GM12878 (cell line): ENCODE measurements around the gene CDO1. TPM values are rescaled to one million over a fixed set of nuclear protein-coding genes. Genes with fewer than 3 reads are reported as not detected.

Source experiments
- ATAC-seq: fragments of 200-7000 bp; cut with Tn5 transposase; 3 replicates; pipeline ENCODE4 v1.9.1; 2020; ENCODE audit warnings: mild to moderate bottlenecking, moderate library complexity
- BruUV-seq: library from RNA; stranded (reverse); fragments of 400-500 nt; replicated peaks from 2 replicates; lab custom pipeline; 2021; lab: Mats Ljungman, UMichigan
- CTCF ChIA-PET: fragments of 300-600 bp; sonication (Branson Sonifier 250); formaldehyde crosslinking; extraction: SDS; loops from one replicate; lab custom pipeline; 2021; ENCODE audit warnings: inconsistent platforms; lab: Yijun Ruan, JAX
- POLR2A ChIA-PET: fragments of 350-600 bp; formaldehyde crosslinking; extraction: SDS; loops from one replicate; lab custom pipeline; 2021; ENCODE audit warnings: inconsistent platforms; lab: Charles Lee
- RAD21 ChIA-PET: fragments of 300-600 bp; sonication (Branson Sonifier 250); formaldehyde crosslinking; loops from one replicate; lab custom pipeline; 2023; ENCODE audit warnings: antibody characterized with exemption; ENCODE audit not compliant: unreplicated experiment; lab: Charles Lee
- SMC1A ChIA-PET: fragments of 300-600 bp; sonication (Branson Sonifier 250); formaldehyde crosslinking; loops from one replicate; lab custom pipeline; 2023; ENCODE audit not compliant: unreplicated experiment, uncharacterized antibody; lab: Charles Lee
- DNase-seq: peaks from one replicate; pipeline ENCODE4 v3.0.0-alpha.2; 2011; ENCODE audit warnings: low read depth, low spot score
- FAIRE-seq: peaks from 3 replicates; lab custom pipeline; 2011; peaks lifted over from hg19 to GRCh38; lab: Jason Lieb, UNC
- H2AFZ ChIP-seq: 2 replicates; pipeline ENCODE4 v1.6.0; 2011; ENCODE audit warnings: low read depth, low read length, control low read depth; ENCODE audit not compliant: control insufficient read depth
- H3K27ac ChIP-seq: 2 replicates; pipeline ENCODE4 v1.5.1; 2011; ENCODE audit warnings: control low read depth; ENCODE audit not compliant: control insufficient read depth, insufficient read depth
- H3K27me3 ChIP-seq, 2 experiments: replicated peaks in 1 of 2; 2 replicates each; pipeline versions ENCODE4 v1.6.0 to v1.6.1; 2011; ENCODE audit warnings: low read length in 1 of 2; ENCODE audit not compliant: control insufficient read depth in 2 of 2, insufficient read depth in 2 of 2
- H3K36me3 ChIP-seq, 2 experiments: 2 replicates each; pipeline ENCODE4 v1.5.1; 2011; ENCODE audit warnings: low read length in 1 of 2; ENCODE audit not compliant: control insufficient read depth in 2 of 2, insufficient read depth in 2 of 2
- H3K4me1 ChIP-seq: 2 replicates; pipeline ENCODE4 v1.6.1; 2011; ENCODE audit warnings: mild to moderate bottlenecking, low read length, moderate library complexity, mixed read lengths; ENCODE audit not compliant: control insufficient read depth, insufficient read depth
- H3K4me2 ChIP-seq: 2 replicates; pipeline ENCODE4 v1.6.0; 2011; ENCODE audit warnings: control low read depth; ENCODE audit not compliant: control insufficient read depth, insufficient read depth
- H3K4me3 ChIP-seq: fragments of 200-600 bp; sonication (generic); 2 replicates; pipeline ENCODE4 v1.5.1; 2016
- H3K79me2 ChIP-seq: 2 replicates; pipeline ENCODE4 v1.6.0; 2011; ENCODE audit warnings: low read length; ENCODE audit not compliant: control insufficient read depth, insufficient read depth
- H3K9ac ChIP-seq: 2 replicates; pipeline ENCODE4 v1.8.0; 2011; ENCODE audit warnings: low read length, control low read depth, mixed read lengths; ENCODE audit not compliant: control insufficient read depth, insufficient read depth
- H3K9me3 ChIP-seq: replicated peaks from 3 replicates; pipeline ENCODE4 v1.5.1; 2011; ENCODE audit warnings: mild to moderate bottlenecking, low read length; ENCODE audit not compliant: control insufficient read depth, insufficient read depth
- H4K20me1 ChIP-seq: 2 replicates; pipeline ENCODE4 v1.6.0; 2011; ENCODE audit not compliant: control insufficient read depth, insufficient read depth
- BRCA1 ChIP-seq: IDR thresholded peaks from 2 replicates; pipeline ENCODE4 v1.6.1; 2011; ENCODE audit warnings: low read depth, low read length, improper control_type of control experiment
- IKZF1 ChIP-seq: fragments of 450-650 bp; conservative IDR thresholded peaks from 2 replicates; pipeline ENCODE4 v1.6.1; 2017; ENCODE audit warnings: antibody characterized with exemption, mild to moderate bottlenecking
- MTA2 ChIP-seq: fragments of 450-650 bp; IDR thresholded peaks from 2 replicates; pipeline ENCODE4 v1.6.1; 2016; ENCODE audit warnings: low read depth, mild to moderate bottlenecking, moderate library complexity
- RAD21 ChIP-seq: IDR thresholded peaks from 2 replicates; pipeline ENCODE4 v1.6.1; 2011; ENCODE audit warnings: mild to moderate bottlenecking, low read depth, low read length, moderate library complexity; ENCODE audit not compliant: insufficient read depth
- SMC3 ChIP-seq: IDR thresholded peaks from 2 replicates; pipeline ENCODE4 v1.6.1; 2011; ENCODE audit warnings: low read length, improper control_type of control experiment, borderline replicate concordance
- WGBS: methylation state at CpG from one replicate; pipeline ENCODE4 v1.1.6; 2016; ENCODE audit warnings: low lambda C conversion rate; ENCODE audit not compliant: insufficient replicate concordance, insufficient coverage; ENCODE audit errors: missing lambda C conversion rate; 5-methylcytosine and 5-hydroxymethylcytosine counted together
- in situ Hi-C: fragments of 300-500 bp; cut with MboI; formaldehyde crosslinking; loops from 9 replicates; pipeline ENCODE4 v1.14.3; 2018; ENCODE audit warnings: mixed read lengths
- intact Hi-C: fragments of 100-400 bp; cut with micrococcal nuclease; formaldehyde crosslinking; loops from one replicate; pipeline ENCODE4 v1.14.2; 2022; ENCODE audit not compliant: unreplicated experiment
- polyA plus RNA-seq, 11 experiments: library from polyadenylated mRNA; depleted of rRNA in 4 of 11; unstranded in 6 of 11; stranded (reverse) in 5 of 11; fragments of >200 nt; fragmentation: Nextera tagmentation in 4 of 11; fragmentation: Illumina TruSeq in 1 of 11; extraction: Ambion mirVana in 4 of 11; extraction: Trizol in 1 of 11; gene quantifications; 1 replicate in 1 of 11; 2 replicates in 10 of 11; pipeline versions ENCODE4 v1.2.1 to v1.2.3, GENCODE V29; 2011 to 2016; ENCODE audit warnings: inconsistent platforms in 2 of 11, missing spikeins in 2 of 11, low read depth in 1 of 11
- total RNA-seq, 4 experiments: library from RNA; depleted of rRNA in 3 of 4; stranded (reverse); fragments of >200 nt in 3 of 4; fragmentation: Illumina TruSeq in 1 of 4; extraction: Trizol in 1 of 4; gene quantifications; 2 replicates each; pipeline versions ENCODE4 v1.2.1 to v1.2.3, GENCODE V29; 2013 to 2021
- TF ChIP-seq, protein P1 (sequence below), 3 experiments: IDR thresholded peaks in 2 of 3; conservative IDR thresholded peaks in 1 of 3; 2 replicates each; pipeline ENCODE4 v1.5.1; 2011; ENCODE audit warnings: low read depth in 3 of 3, low read length in 3 of 3, mild to moderate bottlenecking in 3 of 3, control low read depth in 2 of 3, moderate library complexity in 2 of 3, inconsistent platforms in 1 of 3, mixed read lengths in 1 of 3; ENCODE audit not compliant: control insufficient read depth in 2 of 3, insufficient read depth in 1 of 3; ENCODE audit errors: extremely low read depth in 1 of 3

The CDO1 gene
- total and polyA plus RNA-seq, 10 of the 15 experiments (the other 5 are each of a cell fraction or from before 2014, with no cell fraction given), result 0.05 TPM; not detected in 9

DNA sequence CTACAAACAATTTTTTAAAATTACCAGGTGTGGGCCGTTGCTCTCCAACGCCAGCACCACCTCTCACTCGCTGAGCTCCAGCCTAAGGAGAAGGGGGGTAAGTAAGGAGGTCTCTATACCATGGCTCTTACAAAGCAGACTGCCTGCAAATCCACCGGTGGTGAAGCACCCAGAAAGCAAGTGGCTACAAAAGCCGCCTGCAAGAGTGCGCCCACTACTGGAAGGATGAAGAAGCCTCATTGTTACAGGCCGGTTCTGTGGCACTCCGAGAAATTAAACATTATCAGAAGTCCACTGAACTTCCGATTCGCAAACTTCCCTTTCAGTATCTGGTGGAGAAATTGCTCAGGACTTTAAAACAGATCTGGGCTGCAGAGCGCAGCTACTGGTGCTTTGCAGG is 46.0 kb downstream of the CDO1 start:
- H3K9ac ChIP-seq, result no peak overlapping the region
- no peaks in the 10 kb centered on the region for H3K9me3 ChIP-seq
- intact Hi-C loops, result no loop called here
- in situ Hi-C loops, result no loop called here
- H3K79me2 ChIP-seq, result no peaks in the 10 kb centered on the region
- SMC1A ChIA-PET, result no interaction called here
- no peak overlapping the region for H2AFZ ChIP-seq
- peak; percentile 73 for ATAC-seq
- no peak overlapping the region for H3K4me2 ChIP-seq
- no peaks in the 10 kb centered on the region for H3K27me3 ChIP-seq
- 59% methylated on average over 11 of the region's 11 CpGs for WGBS
- RAD21 ChIA-PET, result no interaction called here
- H3K4me3 ChIP-seq, result no peak overlapping the region
- no peak for DNase-seq
- CTCF ChIA-PET, result no interaction called here
- H3K27ac ChIP-seq, result no peak overlapping the region
- no peaks in the 10 kb centered on the region for H3K4me1 ChIP-seq
- no peaks in the 10 kb centered on the region for H3K36me3 ChIP-seq
- H4K20me1 ChIP-seq, result no peaks in the 10 kb centered on the region
- POLR2A ChIA-PET, result no interaction called here
- FAIRE-seq, result no peak
- TF ChIP-seq, protein P1, sequence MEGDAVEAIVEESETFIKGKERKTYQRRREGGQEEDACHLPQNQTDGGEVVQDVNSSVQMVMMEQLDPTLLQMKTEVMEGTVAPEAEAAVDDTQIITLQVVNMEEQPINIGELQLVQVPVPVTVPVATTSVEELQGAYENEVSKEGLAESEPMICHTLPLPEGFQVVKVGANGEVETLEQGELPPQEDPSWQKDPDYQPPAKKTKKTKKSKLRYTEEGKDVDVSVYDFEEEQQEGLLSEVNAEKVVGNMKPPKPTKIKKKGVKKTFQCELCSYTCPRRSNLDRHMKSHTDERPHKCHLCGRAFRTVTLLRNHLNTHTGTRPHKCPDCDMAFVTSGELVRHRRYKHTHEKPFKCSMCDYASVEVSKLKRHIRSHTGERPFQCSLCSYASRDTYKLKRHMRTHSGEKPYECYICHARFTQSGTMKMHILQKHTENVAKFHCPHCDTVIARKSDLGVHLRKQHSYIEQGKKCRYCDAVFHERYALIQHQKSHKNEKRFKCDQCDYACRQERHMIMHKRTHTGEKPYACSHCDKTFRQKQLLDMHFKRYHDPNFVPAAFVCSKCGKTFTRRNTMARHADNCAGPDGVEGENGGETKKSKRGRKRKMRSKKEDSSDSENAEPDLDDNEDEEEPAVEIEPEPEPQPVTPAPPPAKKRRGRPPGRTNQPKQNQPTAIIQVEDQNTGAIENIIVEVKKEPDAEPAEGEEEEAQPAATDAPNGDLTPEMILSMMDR (IDR thresholded peaks at IDR 0.05 in 2 of 3, conservative IDR thresholded peaks at IDR 0.05 in 1 of 3; ENCODE audit: control insufficient read depth in 2 of 3, extremely low read depth in 1 of 3, insufficient read depth in 1 of 3, low read depth in 3 of 3, low read length in 3 of 3), result peak; percentile 35 to 56 (median 44); a peak in 4 of 6 replicates
- 0 out of 2 replicates have a peak, but pooled peaks have one; percentile 15 for TF ChIP-seq RAD21
- TF ChIP-seq BRCA1, result no peak
- 0 out of 2 replicates have a peak, but pooled peaks have one; percentile 15 for TF ChIP-seq SMC3
- no TSS peak for BruUV-seq

DNA sequence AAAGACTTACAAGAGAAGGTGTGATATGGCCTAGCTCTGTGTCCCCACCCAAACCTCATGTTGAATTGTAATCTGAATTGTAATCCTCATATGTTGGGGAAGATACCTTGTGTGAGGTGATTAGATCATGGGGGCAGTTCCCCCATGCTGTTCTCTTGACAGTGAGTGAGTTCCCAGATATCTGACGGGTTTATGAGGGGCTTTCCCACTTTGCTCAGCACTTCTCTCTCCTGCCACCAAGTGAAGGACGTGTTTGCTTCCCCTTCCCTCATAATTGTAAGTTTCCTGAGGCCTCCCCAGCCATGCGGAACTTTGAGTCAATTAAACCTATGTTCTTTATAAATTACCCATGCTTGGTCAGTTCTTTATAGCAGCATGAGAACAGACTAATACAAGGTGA is 49.0 kb downstream of the CDO1 start:
- Histone ChIP-seq H4K20me1 (no peaks in the 10 kb centered on the region), H3K36me3 (no peaks in the 10 kb centered on the region), H3K79me2 (no peaks in the 10 kb centered on the region), H3K9me3 (no peaks in the 10 kb centered on the region; the same call in 2 of the 3 replicates), H2AFZ (no peak overlapping the region), H3K27ac (no peak overlapping the region), H3K27me3 (no peaks in the 10 kb centered on the region), H3K4me1 (no peaks in the 10 kb centered on the region), H3K4me2 (no peak overlapping the region), H3K9ac (no peak overlapping the region), H3K4me3 (no peak overlapping the region)
- 0 out of 2 replicates have a peak, but pooled peaks have one; percentile 14 for TF ChIP-seq MTA2
- TF ChIP-seq IKZF1, result no peak
- 20% methylated on average over 3 of the region's 3 CpGs for WGBS
- FAIRE-seq, result peak; percentile 69
- POLR2A ChIA-PET, result no interaction called here
- SMC1A ChIA-PET, result interaction anchor here (0.7 to 2.1 kb wide), 4 partner anchors 13 to 272 kb away, joined by 3 to 4 read pairs (median 4); no protein-coding TSS in a partner anchor
- intact Hi-C loops (no loop called here), in situ Hi-C loops (no loop called here)
- CTCF ChIA-PET, result interaction anchor here (0.6 to 1.6 kb wide), 2 partner anchors 16 to 17 kb away, joined by 3 read pairs; no protein-coding TSS in a partner anchor
- peak; percentile 45 for ATAC-seq
- peak; percentile 4 for DNase-seq
- RAD21 ChIA-PET, result no interaction called here
- no TSS peak for BruUV-seq
